G401 (cell line): ENCODE results near the gene NELL2. TPM values are rescaled to one million over a fixed set of nuclear protein-coding genes. Genes with fewer than 3 reads are reported as not detected.

Source experiments
- DNase-seq: peaks from one replicate; pipeline ENCODE4 v3.0.0-alpha.2; 2015; ENCODE audit warnings: low spot score
- in situ Hi-C: cut with HindIII; loops from 2 replicates; pipeline ENCODE4 v1.10.0; 2016; ENCODE audit warnings: low sequenced_read_pairs, mixed read lengths
- total RNA-seq: library from RNA; depleted of rRNA; stranded (reverse); fragments of >200 nt; shearing (Covaris generic); gene quantifications from 2 replicates; pipeline ENCODE4 v1.2.3, GENCODE V29; 2014

NELL2 gene
- total RNA-seq, 1 experiment from 2014 or later = not detected

DNA sequence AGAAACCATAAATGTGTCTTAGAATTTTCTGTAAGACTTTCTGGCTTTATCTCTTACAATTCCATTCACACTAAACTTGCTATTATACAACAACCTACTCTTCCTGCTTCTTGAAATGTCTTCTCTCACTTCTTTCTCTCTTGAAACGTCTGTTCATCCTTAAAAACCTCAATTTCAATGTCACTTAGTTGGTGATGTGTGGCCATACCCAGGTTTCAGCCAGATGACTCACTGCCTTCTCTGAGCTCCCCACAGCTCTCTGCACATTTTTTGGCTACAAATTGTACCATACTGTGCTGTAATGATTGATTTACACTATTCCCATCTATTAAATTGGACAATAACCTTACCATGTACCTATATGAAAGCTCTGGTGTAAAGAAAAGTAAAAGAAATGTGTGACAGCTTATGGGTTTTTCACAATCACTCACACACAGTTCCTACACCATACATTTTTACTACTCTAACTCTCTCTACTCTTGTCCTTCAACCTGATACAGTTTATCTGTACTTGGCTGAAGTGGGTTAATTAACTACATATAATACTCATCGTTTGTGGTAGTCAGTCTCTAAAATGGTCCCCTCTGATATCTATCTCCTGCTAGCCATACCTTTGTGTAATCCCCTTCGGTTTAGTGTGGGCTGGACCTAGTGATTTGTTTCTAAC, 222.1 kb downstream of the NELL2 start:
- in situ Hi-C loops = no loop called here
- no peak for DNase-seq

- no peak for DNase-seq
- in situ Hi-C loops = no loop called here
Measured at GRCh38 chr12:44649693-44650092, 226.4 kb downstream of the NELL2 start.

DNA sequence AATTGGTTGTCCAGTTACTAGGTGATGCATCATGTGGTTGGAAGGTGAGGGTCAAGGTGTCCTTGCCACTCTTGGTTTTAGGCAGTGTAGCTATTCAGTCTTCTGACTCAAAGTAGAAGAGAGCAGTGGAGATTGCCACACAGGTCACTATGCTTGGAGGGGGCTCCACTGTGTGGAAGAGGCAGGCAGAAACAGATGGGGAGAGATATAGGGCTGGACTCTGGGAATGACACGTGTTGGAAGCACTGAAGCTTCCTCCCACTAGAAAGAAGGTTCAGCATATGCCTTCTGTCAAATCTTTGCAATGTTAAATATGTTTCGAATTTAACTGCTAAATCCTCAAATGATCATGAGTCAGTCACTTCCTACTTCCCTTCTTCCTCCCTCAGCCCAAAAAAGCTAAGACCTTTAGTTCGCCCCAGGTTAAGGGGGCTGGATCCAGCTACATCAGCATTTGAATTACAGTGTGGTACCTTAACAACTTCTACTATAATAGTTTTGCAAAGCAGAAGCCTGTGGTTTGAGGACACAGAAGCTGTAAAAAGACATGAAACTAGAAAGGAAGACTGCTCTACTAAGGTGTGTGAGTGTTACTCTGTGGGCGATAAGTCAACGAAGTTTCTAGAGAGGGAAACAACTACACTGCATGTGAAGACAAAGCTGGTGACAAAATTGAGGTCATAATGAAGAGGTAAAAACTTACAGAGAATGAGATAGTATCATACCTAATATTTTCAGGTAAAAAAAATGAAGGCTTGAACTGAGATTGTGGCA, 228.0 kb downstream of the NELL2 start:
- in situ Hi-C loops = no loop called here
- no peak for DNase-seq

DNA sequence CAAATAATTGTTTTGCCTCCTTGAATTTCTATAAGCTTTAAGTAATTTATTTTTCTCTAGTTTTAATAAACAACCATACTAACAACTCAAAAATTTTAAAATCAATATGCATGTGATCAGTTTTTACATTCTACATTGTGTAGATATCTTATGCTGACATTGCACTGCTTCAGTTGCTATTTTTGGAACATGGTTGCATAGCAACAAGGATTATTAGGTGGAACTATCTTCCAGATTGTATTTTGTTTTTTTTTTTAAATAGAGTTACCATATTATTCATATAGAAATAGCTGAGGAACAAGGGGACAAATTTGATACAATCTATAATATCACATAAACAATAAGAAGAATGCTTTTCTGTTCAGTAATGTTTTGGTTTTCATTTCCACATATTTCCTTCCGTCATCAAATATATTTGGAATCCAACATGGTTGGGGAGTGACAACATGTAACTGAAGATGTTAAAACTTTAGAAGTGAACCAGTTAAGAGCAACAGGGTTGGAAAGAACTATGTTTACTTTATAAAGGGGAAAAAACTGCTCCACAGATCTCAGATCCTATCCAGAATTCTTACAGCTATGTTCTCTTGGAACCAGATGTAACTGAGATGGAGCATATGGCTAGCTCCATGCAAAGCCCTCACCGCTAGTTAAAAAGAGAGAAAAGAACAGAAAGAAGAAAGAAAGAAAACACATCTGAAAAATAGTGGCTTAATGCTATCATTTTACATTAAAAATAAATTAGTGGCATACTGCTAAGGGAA, 235.5 kb downstream of the NELL2 start:
- in situ Hi-C loops = no loop called here
- DNase-seq = peak; percentile 64

DNA sequence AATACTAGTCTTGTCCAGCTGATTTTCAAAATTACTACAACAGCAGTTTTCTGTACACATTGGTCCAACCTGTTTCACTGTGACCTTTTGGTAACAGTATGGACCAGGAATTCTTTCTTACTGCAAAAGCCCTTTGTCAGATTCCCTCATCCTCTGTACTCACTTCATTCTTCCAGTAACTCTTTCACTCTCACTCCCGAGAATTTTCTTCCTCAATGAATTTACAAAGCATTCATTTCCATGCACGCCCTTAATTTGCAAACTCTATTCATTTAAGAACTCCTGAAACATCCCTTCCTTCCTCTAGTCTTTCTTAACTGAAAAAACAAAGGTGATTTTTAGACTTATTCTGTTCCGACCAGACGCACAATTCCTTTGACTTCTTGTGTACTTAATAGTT, 238.2 kb downstream of the NELL2 start:
- in situ Hi-C loops = no loop called here
- no peak for DNase-seq

DNA sequence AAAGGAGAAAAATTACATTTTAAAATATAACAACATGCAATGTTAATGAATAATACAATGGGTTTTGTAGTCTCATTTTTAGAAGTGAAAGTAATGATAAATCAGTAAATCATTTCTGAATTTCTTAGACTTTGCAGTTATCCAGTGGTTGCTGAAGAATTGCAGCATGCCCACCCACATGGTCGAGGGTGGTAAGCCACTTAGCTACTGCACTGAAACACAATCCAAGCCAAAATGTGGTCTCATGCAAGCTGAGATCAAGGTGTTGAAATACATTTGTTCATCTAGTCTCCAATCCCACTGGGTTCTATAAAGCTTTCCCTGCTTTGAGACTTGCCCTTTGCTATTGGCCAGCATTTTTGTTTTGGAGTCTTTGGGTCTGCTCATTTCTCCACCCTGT, 247.9 kb downstream of the NELL2 start:
- in situ Hi-C loops = no loop called here
- DNase-seq = no peak

- no peak for DNase-seq
- in situ Hi-C loops = no loop called here
Measured at GRCh38 chr12:44627387-44628166, 248.5 kb downstream of the NELL2 start.

- no peak for DNase-seq
- in situ Hi-C loops = no loop called here
Measured at GRCh38 chr12:44626883-44627282, 249.2 kb downstream of the NELL2 start.

GRCh38 chr12:44618946-44619345, 257.2 kb downstream of the NELL2 start:
- in situ Hi-C loops = no loop called here
- DNase-seq = no peak

GRCh38 chr12:44616402-44616801, 259.7 kb downstream of the NELL2 start:
- in situ Hi-C loops = no loop called here
- no peak for DNase-seq

- DNase-seq = no peak
- in situ Hi-C loops = no loop called here
Measured at GRCh38 chr12:44611538-44611937, 264.6 kb downstream of the NELL2 start.

DNA sequence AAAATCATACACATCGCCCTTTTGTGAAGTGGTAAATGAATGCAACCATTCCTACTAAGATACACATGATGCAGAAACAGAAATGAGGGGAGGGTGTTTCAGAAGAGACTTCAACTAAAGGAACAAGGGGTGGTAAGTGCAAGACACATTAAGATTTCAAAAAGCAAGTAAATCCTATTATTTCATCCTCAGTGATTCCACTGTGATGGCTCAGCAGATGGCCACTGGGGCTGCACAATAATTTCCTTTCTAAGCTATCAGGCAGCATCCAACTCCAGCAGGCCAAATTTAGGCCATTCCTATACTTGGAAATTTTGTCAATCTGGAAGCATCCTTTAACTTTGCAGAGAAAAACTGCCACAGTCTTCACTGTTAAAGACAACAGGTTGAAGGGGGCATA, 272.4 kb downstream of the NELL2 start:
- DNase-seq = peak; percentile 80
- in situ Hi-C loops = no loop called here

- no peak for DNase-seq
- in situ Hi-C loops = no loop called here
Measured at GRCh38 chr12:44592626-44593025, 283.5 kb downstream of the NELL2 start.

DNA sequence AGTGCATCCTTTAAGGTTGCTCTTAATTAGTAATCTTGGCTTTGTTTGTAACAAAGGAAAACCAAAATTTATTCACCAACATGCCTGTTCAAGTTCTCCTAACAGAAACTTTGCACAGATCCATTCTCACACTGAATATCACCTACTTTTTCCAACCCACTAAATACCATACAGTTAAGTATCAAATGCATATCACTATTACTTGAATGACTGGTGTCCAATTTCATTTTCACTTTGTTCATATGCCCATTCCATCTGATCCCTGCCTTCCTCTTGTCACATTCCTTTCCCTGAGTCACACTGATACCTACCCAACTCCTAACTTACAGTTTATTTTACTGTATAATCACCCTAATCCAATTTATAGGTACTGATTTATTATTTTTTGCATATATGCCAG, 286.4 kb downstream of the NELL2 start:
- no peak for DNase-seq
- in situ Hi-C loops = no loop called here

- DNase-seq = no peak
- in situ Hi-C loops = no loop called here
Measured at GRCh38 chr12:44588651-44589050, 287.5 kb downstream of the NELL2 start.

GRCh38 chr12:44584625-44585024, 291.5 kb downstream of the NELL2 start:
- in situ Hi-C loops = no loop called here
- DNase-seq = no peak

DNA sequence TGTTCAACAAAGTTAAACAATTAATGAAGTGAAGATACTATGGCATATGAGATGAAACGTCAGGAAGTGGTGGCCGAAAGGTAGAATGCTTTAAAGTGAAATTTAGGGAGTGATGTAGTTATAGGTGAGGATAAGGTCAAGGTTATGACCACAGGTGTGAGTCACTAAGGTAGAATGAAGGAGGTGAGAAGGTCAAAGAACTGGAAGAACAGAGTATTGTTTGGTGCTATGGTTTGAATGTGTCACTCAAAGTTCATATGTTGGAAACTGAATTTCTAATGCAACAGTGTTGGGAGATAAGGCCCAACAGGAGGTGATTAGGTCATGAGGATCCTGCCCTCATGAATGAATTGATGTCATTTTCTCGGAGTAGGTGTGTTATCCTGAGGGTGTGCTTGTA, 293.6 kb downstream of the NELL2 start:
- no peak for DNase-seq
- in situ Hi-C loops = no loop called here

DNA sequence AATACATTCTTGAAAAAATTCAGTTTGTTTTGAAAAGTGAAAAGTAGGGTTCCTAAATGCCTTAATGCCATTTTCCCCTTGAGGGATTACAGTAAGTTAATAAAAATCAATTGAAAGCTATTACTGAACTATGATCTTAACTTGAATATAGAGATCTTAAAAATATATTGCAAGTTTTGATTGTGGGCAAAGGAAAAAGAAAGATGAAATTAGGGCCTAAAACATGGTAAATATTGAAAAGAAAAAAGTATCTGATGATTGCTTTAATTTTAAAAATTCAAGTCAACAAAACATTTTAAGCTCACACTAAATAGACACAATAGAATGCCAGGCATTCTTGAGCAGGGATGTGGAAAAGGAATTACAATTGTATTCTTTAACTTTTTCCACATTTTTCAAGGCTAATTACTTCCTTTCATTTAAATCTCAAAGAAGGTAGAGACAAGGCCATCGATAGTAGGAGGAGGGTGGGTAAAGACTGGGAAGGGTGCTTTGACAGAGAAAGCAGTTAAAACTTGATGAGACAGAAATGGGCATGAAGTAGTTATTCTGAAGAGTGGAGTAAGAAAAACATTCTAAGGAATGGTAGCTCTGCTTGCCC, 294.4 kb downstream of the NELL2 start:
- in situ Hi-C loops = no loop called here
- no peak for DNase-seq

DNA sequence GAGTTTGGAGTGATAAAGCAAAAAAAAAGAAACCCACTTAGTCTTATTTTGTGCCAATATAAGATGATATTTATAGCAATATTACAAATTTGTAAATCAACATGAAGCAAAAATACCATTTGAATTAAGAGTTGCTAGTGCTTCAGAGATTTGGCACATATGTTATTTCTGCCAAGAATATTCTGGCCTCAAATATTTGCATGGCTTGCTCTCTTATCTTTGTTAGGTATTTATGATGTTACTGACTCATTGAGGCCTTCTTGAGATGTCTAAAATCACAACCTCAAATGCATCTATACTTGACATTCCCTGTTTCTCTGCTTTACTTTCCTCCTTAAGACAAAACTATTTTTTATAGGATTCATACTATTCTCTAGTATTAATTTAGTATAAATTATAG, 301.5 kb downstream of the NELL2 start:
- in situ Hi-C loops = no loop called here
- no peak for DNase-seq
